GM23338 (cell line): ENCODE data around the gene SMCR8. TPM values are rescaled to one million over a fixed set of nuclear protein-coding genes. Genes with fewer than 3 reads are reported as not detected.

Source experiments
- ATAC-seq: fragments of 200-7000 bp; cut with Tn5 transposase; 3 replicates; pipeline ENCODE4 v1.9.1; 2020
- DNase-seq: peaks from one replicate; pipeline ENCODE4 v3.0.0-alpha.2; 2015; ENCODE audit warnings: low spot score
- H2AFZ ChIP-seq: fragments of 200-600 bp; sonication (generic); 2 replicates; pipeline ENCODE4 v1.8.0; 2016; ENCODE audit warnings: antibody characterized with exemption, mild to moderate bottlenecking, moderate library complexity
- H3F3A ChIP-seq: fragments of 200-600 bp; sonication (generic); replicated peaks from 2 replicates; pipeline ENCODE4 v1.8.0; 2017; ENCODE audit warnings: antibody characterized with exemption, mixed run types, low read depth
- H3K27ac ChIP-seq: fragments of 200-600 bp; sonication (generic); 2 replicates; pipeline ENCODE4 v1.6.1; 2016; ENCODE audit warnings: low read depth
- H3K27me3 ChIP-seq: fragments of 200-600 bp; sonication (generic); 2 replicates; pipeline ENCODE4 v1.8.0; 2016; ENCODE audit warnings: mild to moderate bottlenecking, mixed run types, moderate library complexity; ENCODE audit not compliant: insufficient read depth
- H3K36me3 ChIP-seq: fragments of 200-600 bp; sonication (generic); 2 replicates; pipeline ENCODE4 v1.8.0; 2016; ENCODE audit warnings: mild to moderate bottlenecking; ENCODE audit not compliant: insufficient read depth
- H3K4me1 ChIP-seq: fragments of 200-600 bp; sonication (generic); 2 replicates; pipeline ENCODE4 v1.8.0; 2016; ENCODE audit warnings: mild to moderate bottlenecking, moderate library complexity; ENCODE audit not compliant: insufficient read depth
- H3K4me2 ChIP-seq: fragments of 200-600 bp; sonication (generic); 2 replicates; pipeline ENCODE4 v1.7.1; 2017; ENCODE audit warnings: mixed run types
- H3K4me3 ChIP-seq: fragments of 200-600 bp; sonication (generic); 2 replicates; pipeline ENCODE4 v1.6.1; 2016; ENCODE audit warnings: mixed run types
- H3K79me2 ChIP-seq: fragments of 200-600 bp; sonication (generic); replicated peaks from 2 replicates; pipeline ENCODE4 v1.8.0; 2017; ENCODE audit warnings: mild to moderate bottlenecking; ENCODE audit not compliant: insufficient read depth
- H3K9me2 ChIP-seq: fragments of 200-600 bp; sonication (generic); 2 replicates; pipeline ENCODE4 v1.8.0; 2017; ENCODE audit not compliant: insufficient read depth
- H4K20me1 ChIP-seq: fragments of 200-600 bp; sonication (generic); replicated peaks from 2 replicates; pipeline ENCODE4 v1.8.0; 2017; ENCODE audit warnings: mild to moderate bottlenecking; ENCODE audit not compliant: insufficient read depth
- H3K27ac Mint-ChIP-seq: 2 replicates; pipeline ENCODE4 v1.8.0; 2020; ENCODE audit warnings: inconsistent platforms, mild to moderate bottlenecking, moderate library complexity, mixed read lengths
- H3K27me3 Mint-ChIP-seq: 3 replicates; pipeline ENCODE4 v1.8.0; 2022; ENCODE audit warnings: low read depth, mild to moderate bottlenecking, moderate library complexity, mixed read lengths, inconsistent platforms; ENCODE audit not compliant: insufficient read depth, poor library complexity
- H3K36me3 Mint-ChIP-seq: 3 replicates; pipeline ENCODE4 v1.8.0; 2021; ENCODE audit warnings: low read depth, mild to moderate bottlenecking, inconsistent platforms, moderate library complexity, mixed read lengths
- H3K4me1 Mint-ChIP-seq: 3 replicates; pipeline ENCODE4 v1.8.0; 2020; ENCODE audit warnings: mild to moderate bottlenecking, inconsistent platforms, mixed read lengths
- H3K4me3 Mint-ChIP-seq: 3 replicates; pipeline ENCODE4 v1.8.0; 2021; ENCODE audit warnings: moderate library complexity, mild to moderate bottlenecking, inconsistent platforms, mixed read lengths
- H3K9me3 Mint-ChIP-seq: 3 replicates; pipeline ENCODE4 v1.8.0; 2020; ENCODE audit warnings: moderate library complexity, mild to moderate bottlenecking, inconsistent platforms, mixed read lengths
- CREB1 ChIP-seq: fragments of 250-450 bp; sonication (Bioruptor Pico); IDR thresholded peaks from 2 replicates; pipeline ENCODE4 v1.5.0; 2020; ENCODE audit warnings: low read depth, mild to moderate bottlenecking, moderate library complexity
- CTCF ChIP-seq, 2 experiments: fragments of 200-600 bp in 1 of 2; sonication (generic) in 1 of 2; conservative IDR thresholded peaks; 2 replicates each; pipeline versions ENCODE4 v1.5.1 to v1.6.1; 2016 to 2017; ENCODE audit warnings: antibody characterized with exemption in 2 of 2, low read depth in 2 of 2, mild to moderate bottlenecking in 2 of 2, moderate library complexity in 1 of 2
- ETS1 ChIP-seq: IDR thresholded peaks from 2 replicates; pipeline ENCODE4 v1.6.1; 2016; ENCODE audit warnings: antibody characterized with exemption
- EZH2 ChIP-seq: fragments of 200-600 bp; sonication (generic); IDR thresholded peaks from one replicate; pipeline ENCODE4 v1.8.0; 2017; ENCODE audit warnings: antibody characterized with exemption, mild to moderate bottlenecking, low read depth; ENCODE audit not compliant: unreplicated experiment
- EZH2phosphoT487 ChIP-seq: fragments of 200-600 bp; sonication (generic); IDR thresholded peaks from one replicate; pipeline ENCODE4 v1.8.1; 2018; ENCODE audit warnings: antibody characterized with exemption; ENCODE audit not compliant: unreplicated experiment
- JUNB ChIP-seq: IDR thresholded peaks from one replicate; pipeline ENCODE4 v1.6.1; 2016; ENCODE audit warnings: antibody characterized with exemption; ENCODE audit not compliant: unreplicated experiment
- NANOG ChIP-seq: IDR thresholded peaks from 2 replicates; pipeline ENCODE4 v1.6.1; 2016; ENCODE audit warnings: antibody characterized with exemption, borderline replicate concordance
- POLR2AphosphoS5 ChIP-seq: IDR thresholded peaks from 2 replicates; pipeline ENCODE4 v1.6.1; 2016; ENCODE audit warnings: antibody characterized with exemption, low read depth
- REST ChIP-seq: IDR thresholded peaks from one replicate; pipeline ENCODE4 v1.6.1; 2018; ENCODE audit warnings: antibody characterized with exemption; ENCODE audit not compliant: unreplicated experiment
- STAT1 ChIP-seq: IDR thresholded peaks from one replicate; pipeline ENCODE4 v1.6.1; 2016; ENCODE audit warnings: antibody characterized with exemption; ENCODE audit not compliant: unreplicated experiment
- ZNF114 ChIP-seq: fragments of 250-450 bp; sonication (Bioruptor Pico); IDR thresholded peaks from 2 replicates; pipeline ENCODE4 v1.5.0; 2020; ENCODE audit warnings: mild to moderate bottlenecking, moderate library complexity
- ZNF331 ChIP-seq: fragments of 250-450 bp; sonication (Bioruptor Pico); IDR thresholded peaks from 2 replicates; pipeline ENCODE4 v1.5.0; 2020; ENCODE audit warnings: low read depth, mild to moderate bottlenecking, moderate library complexity
- ZNF462 ChIP-seq: fragments of 250-450 bp; sonication (Bioruptor Pico); IDR thresholded peaks from 2 replicates; pipeline ENCODE4 v1.5.0; 2020; ENCODE audit warnings: mild to moderate bottlenecking, moderate library complexity
- long read RNA-seq: library from polyadenylated mRNA; unstranded; transcript quantifications from one replicate; pipeline ENCODE4 v2.0.0, GENCODE V29; 2020; ENCODE audit not compliant: unreplicated experiment
- polyA plus RNA-seq: library from polyadenylated mRNA; unstranded; fragments of >200 nt; fragmentation: Nextera tagmentation; extraction: Ambion mirVana; gene quantifications from 2 replicates; pipeline ENCODE4 v1.2.1, GENCODE V29; 2016
- total RNA-seq: library from RNA; depleted of rRNA; stranded (reverse); fragments of >200 nt; shearing (Covaris generic); gene quantifications from 2 replicates; pipeline ENCODE4 v1.2.3, GENCODE V29; 2014; rRNA removed

SMCR8 gene
- total RNA-seq (19.0 and 20.1 TPM in 2 replicates), polyA plus RNA-seq (1.5 and 1.6 TPM in 2 replicates)
- long read RNA-seq = 0 reads

- Mint-ChIP-seq H3K9me3 (peaks cover 7% of the 10 kb centered on the region; the same call in 1 of the 3 replicates), H3K27me3 (peaks cover 22% of the 10 kb centered on the region), H3K27ac (peak within 1 kb of the TSS; percentile 99), H3K4me3 (peak within 1 kb of the TSS; percentile 88), H3K36me3 (peaks cover 56% of the 10 kb centered on the region), H3K4me1 (peaks cover 38% of the 10 kb centered on the region)
- peak; percentile 97 for DNase-seq
- H3K36me3 ChIP-seq = peaks cover 11% of the 10 kb centered on the region; the same call in 1 of the 2 replicates
- H3K79me2 ChIP-seq = peaks cover 85% of the 10 kb centered on the region
- H2AFZ ChIP-seq = peak within 1 kb of the TSS; percentile 90
- H3K9me2 ChIP-seq = no peaks in the 10 kb centered on the region
- peaks cover 21% of the 10 kb centered on the region for H4K20me1 ChIP-seq
- 0 out of 2 replicates have a peak, but pooled peaks cover 6% of the 10 kb centered on the region for H3F3A ChIP-seq
- peak; percentile 92 for ATAC-seq
- peak within 1 kb of the TSS; percentile 100 for H3K27ac ChIP-seq
- H3K27me3 ChIP-seq = no peaks in the 10 kb centered on the region
- TF ChIP-seq JUNB (no peak), POLR2AphosphoS5 (peak; percentile 85), NANOG (no peak), ETS1 (peak; percentile 73; the same call in 1 of the 2 replicates), ZNF462 (CRISPR knock-in tag) (no peak), STAT1 (no peak), CTCF (conservative IDR thresholded peaks at IDR 0.05; ENCODE audit: low read depth in 2 of 2) (no peak), ZNF114 (CRISPR knock-in tag) (no peak), EZH2 (no peak), CREB1 (CRISPR knock-in tag) (peak; percentile 76), EZH2phosphoT487 (no peak), ZNF331 (CRISPR knock-in tag) (no peak), REST (no peak)
- H3K4me1 ChIP-seq = peaks cover 17% of the 10 kb centered on the region; the same call in 1 of the 2 replicates
- H3K4me2 ChIP-seq = peak within 1 kb of the TSS; percentile 100
- H3K4me3 ChIP-seq = peak within 1 kb of the TSS; percentile 99
These were observed at the start of gene SMCR8, which contains the start of gene TOP3A for GRCh38 chr17:18314731-18315561. Gene SMCR8 (plus strand): TSS chr17:18315293. CDS start chr17:18315790, 497 bp downstream. Gene TOP3A (minus strand): TSS chr17:18314994. CDS start chr17:18314778, 216 bp downstream.
